Measurements from ENCODE around the gene HLA-A. TPM values are rescaled to one million over a fixed set of nuclear protein-coding genes. Genes with fewer than 3 reads are reported as not detected.

The HLA-A gene
- total RNA-seq, 4 donors from 2014 or later = 194 to 1,522 (median 473) TPM

DNA sequence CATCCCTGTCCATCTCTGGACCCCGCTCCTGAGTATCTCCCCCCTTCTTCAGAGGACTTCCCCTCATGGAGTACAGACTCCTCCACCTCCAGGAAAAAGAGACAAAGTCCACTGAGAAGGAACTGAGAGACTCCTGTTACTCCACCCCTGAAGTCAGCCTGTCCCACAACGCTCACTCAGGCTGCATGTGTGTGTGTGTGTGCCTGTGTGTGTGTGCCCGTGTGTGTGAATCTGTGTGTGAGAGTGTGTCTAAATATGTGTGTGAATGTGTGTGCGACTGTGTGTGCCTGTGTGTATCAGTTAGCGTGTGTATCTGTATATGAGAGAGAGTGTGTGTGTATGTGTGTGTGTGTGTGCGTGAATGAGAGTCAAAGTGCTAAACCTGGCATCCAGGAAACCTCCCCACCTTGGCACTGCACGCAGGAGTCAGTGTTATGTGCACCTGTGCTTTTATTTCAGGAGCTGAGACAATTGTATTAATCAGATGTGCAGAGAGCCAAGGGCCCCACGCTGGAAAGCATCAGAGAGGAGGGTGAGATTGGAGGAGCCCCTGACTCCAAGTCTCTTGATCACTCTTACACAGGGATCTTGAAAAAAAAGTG lies 39.0 kb downstream of the HLA-A start:
- TF ChIP-seq CTCF (IDR thresholded peaks at IDR 0.05; ENCODE audit: low read depth) = no peak

GRCh38 chr6:29982097-29982496 lies 39.8 kb downstream of the HLA-A start:
- TF ChIP-seq CTCF (IDR thresholded peaks at IDR 0.05; ENCODE audit: low read depth) = no peak

DNA sequence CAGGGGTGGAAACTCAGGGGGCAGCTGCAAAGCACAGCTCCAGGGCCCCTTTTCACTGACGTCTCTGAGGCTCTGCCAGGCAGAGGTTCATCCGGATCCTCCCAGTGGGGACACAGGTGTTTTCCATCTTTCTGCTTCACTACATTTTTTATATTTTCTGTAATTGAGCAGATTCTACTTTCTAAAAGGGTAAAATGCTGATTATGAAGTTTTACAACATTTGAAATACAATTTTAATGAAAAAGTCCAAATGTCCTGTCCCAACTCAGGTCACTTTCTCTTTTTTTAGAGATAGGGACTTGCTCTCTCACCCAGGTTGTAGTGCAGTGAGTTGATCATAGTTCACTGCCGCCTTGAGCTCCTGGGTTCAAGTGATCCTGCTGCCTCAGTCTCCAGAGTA lies 41.9 kb downstream of the HLA-A start:
- no peak for TF ChIP-seq CTCF (IDR thresholded peaks at IDR 0.05; ENCODE audit: low read depth)

- no peak for TF ChIP-seq CTCF (IDR thresholded peaks at IDR 0.05; ENCODE audit: low read depth)
Measured at GRCh38 chr6:29984992-29985391, 42.7 kb downstream of the HLA-A start.

- TF ChIP-seq CTCF (IDR thresholded peaks at IDR 0.05; ENCODE audit: low read depth) = no peak
Measured at GRCh38 chr6:29986179-29986781, 43.9 kb downstream of the HLA-A start.

- no peak for TF ChIP-seq CTCF (IDR thresholded peaks at IDR 0.05; ENCODE audit: low read depth)
Measured at GRCh38 chr6:29989211-29989610, 46.9 kb downstream of the HLA-A start.

- TF ChIP-seq CTCF (IDR thresholded peaks at IDR 0.05; ENCODE audit: low read depth) = no peak
Measured at GRCh38 chr6:29990931-29991330, 48.6 kb downstream of the HLA-A start.

All from subcutaneous adipose tissue (tissue), 4 donors.